Measurements from ENCODE around the gene CXCL8. TPM values are rescaled to one million over a fixed set of nuclear protein-coding genes. Genes with fewer than 3 reads are reported as not detected.

Gene CXCL8
- polyA plus RNA-seq, 1 donor from 2014 or later: not detected

- Histone ChIP-seq H3F3A (ENCODE audit: insufficient read depth, low read length, poor library complexity, severe bottlenecking) (no peaks in the 10 kb centered on the region), H2AFZ (ENCODE audit: low read depth, low read length) (no peak overlapping the region), H3K4me2 (ENCODE audit: low read length) (no peak overlapping the region), H4K20me1 (ENCODE audit: insufficient read depth) (no peaks in the 10 kb centered on the region), H3K9ac (ENCODE audit: low read length) (no peak overlapping the region), H3K27ac (ENCODE audit: low read length) (no peak overlapping the region), H3K79me2 (replicated peaks; ENCODE audit: insufficient read depth, low read length) (no peaks in the 10 kb centered on the region), H3K4me3 (ENCODE audit: low read length) (no peak overlapping the region), H3K9me3 (ENCODE audit: low read length) (no peaks in the 10 kb centered on the region), H3K27me3 (ENCODE audit: insufficient read depth, low read depth, low read length) (no peaks in the 10 kb centered on the region), H3K9me2 (ENCODE audit: insufficient read depth, low read length) (no peaks in the 10 kb centered on the region), H3K36me3 (ENCODE audit: insufficient read depth, low read length) (no peaks in the 10 kb centered on the region)
- TF ChIP-seq REST (IDR thresholded peaks at IDR 0.05; ENCODE audit: borderline replicate concordance): no peak
- TF ChIP-seq TAF1 (IDR thresholded peaks at IDR 0.05; ENCODE audit: low read depth): no peak
- no peak for TF ChIP-seq SMC3 (conservative IDR thresholded peaks at IDR 0.05; ENCODE audit: poor library complexity)
- TF ChIP-seq CTCF (IDR thresholded peaks at IDR 0.05; ENCODE audit: poor library complexity, severe bottlenecking): no peak
- TF ChIP-seq EP300 (conservative IDR thresholded peaks at IDR 0.05; ENCODE audit: poor library complexity, severe bottlenecking): no peak
- no peak for TF ChIP-seq MXI1 (conservative IDR thresholded peaks at IDR 0.05; ENCODE audit: poor library complexity, severe bottlenecking)
- no peak for TF ChIP-seq EZH2 (IDR thresholded peaks at IDR 0.05; ENCODE audit: borderline replicate concordance, insufficient read depth, low read length, poor library complexity, severe bottlenecking)
- TF ChIP-seq RAD21 (conservative IDR thresholded peaks at IDR 0.05): no peak
- no peak for TF ChIP-seq POLR2AphosphoS5 (IDR thresholded peaks at IDR 0.05)
These were observed 37.5 kb upstream of the CXCL8 start for GRCh38 chr4:73702796-73703287.

GRCh38 chr4:73703320-73703719 is 37.0 kb upstream of the CXCL8 start:
- Histone ChIP-seq H3K79me2 (replicated peaks; ENCODE audit: insufficient read depth, low read length) (no peaks in the 10 kb centered on the region), H3K9ac (ENCODE audit: low read length) (no peak overlapping the region), H3K4me2 (ENCODE audit: low read length) (no peak overlapping the region), H3K9me2 (ENCODE audit: insufficient read depth, low read length) (no peaks in the 10 kb centered on the region), H3K9me3 (ENCODE audit: low read length) (no peaks in the 10 kb centered on the region), H3K4me3 (ENCODE audit: low read length) (no peak overlapping the region), H3K36me3 (ENCODE audit: insufficient read depth, low read length) (no peaks in the 10 kb centered on the region), H3F3A (ENCODE audit: insufficient read depth, low read length, poor library complexity, severe bottlenecking) (no peaks in the 10 kb centered on the region), H4K20me1 (ENCODE audit: insufficient read depth) (no peaks in the 10 kb centered on the region), H3K27ac (ENCODE audit: low read length) (no peak overlapping the region), H2AFZ (ENCODE audit: low read depth, low read length) (no peak overlapping the region), H3K27me3 (ENCODE audit: insufficient read depth, low read depth, low read length) (no peaks in the 10 kb centered on the region)
- no peak for TF ChIP-seq RAD21 (conservative IDR thresholded peaks at IDR 0.05)
- TF ChIP-seq POLR2AphosphoS5 (IDR thresholded peaks at IDR 0.05): no peak
- no peak for TF ChIP-seq EP300 (conservative IDR thresholded peaks at IDR 0.05; ENCODE audit: poor library complexity, severe bottlenecking)
- no peak for TF ChIP-seq EZH2 (IDR thresholded peaks at IDR 0.05; ENCODE audit: borderline replicate concordance, insufficient read depth, low read length, poor library complexity, severe bottlenecking)
- TF ChIP-seq MXI1 (conservative IDR thresholded peaks at IDR 0.05; ENCODE audit: poor library complexity, severe bottlenecking): no peak
- TF ChIP-seq REST (IDR thresholded peaks at IDR 0.05; ENCODE audit: borderline replicate concordance): no peak
- no peak for TF ChIP-seq CTCF (IDR thresholded peaks at IDR 0.05; ENCODE audit: poor library complexity, severe bottlenecking)
- TF ChIP-seq TAF1 (IDR thresholded peaks at IDR 0.05; ENCODE audit: low read depth): no peak
- TF ChIP-seq SMC3 (conservative IDR thresholded peaks at IDR 0.05; ENCODE audit: poor library complexity): no peak

Data from neural cell (in vitro differentiated cells).